Endothelial cell of umbilical vein (primary cell): ENCODE results near the gene EDRF1. TPM values are rescaled to one million over a fixed set of nuclear protein-coding genes. Genes with fewer than 3 reads are reported as not detected.

Experiments
- BruUV-seq: library from RNA; stranded (reverse); fragments of 400-500 nt; replicated peaks from 2 replicates; lab custom pipeline; 2021; lab: Mats Ljungman, UMichigan
- CTCF ChIA-PET: fragments of 300-600, 350-600 bp; sonication (Branson Sonifier 250); formaldehyde crosslinking; loops from one replicate; lab custom pipeline; 2021; ENCODE audit warnings: antibody characterized with exemption, inconsistent platforms; lab: Charles Lee
- POLR2A ChIA-PET: fragments of 300-600, 350-600 bp; sonication (Branson Sonifier 250); formaldehyde crosslinking; loops from one replicate; lab custom pipeline; 2021; ENCODE audit warnings: antibody characterized with exemption, inconsistent platforms; lab: Charles Lee
- DNase-seq: peaks from one replicate; pipeline ENCODE4 v3.0.0-alpha.2; 2011; ENCODE audit warnings: low read depth, low spot score
- FAIRE-seq: peaks from 2 replicates; lab custom pipeline; 2011; peaks lifted over from hg19 to GRCh38; lab: Jason Lieb, UNC
- H2AFZ ChIP-seq: 2 replicates; pipeline ENCODE4 v1.6.0; 2012; ENCODE audit warnings: low read depth, low read length, control low read depth, inconsistent platforms
- H3K27ac ChIP-seq: 2 replicates; pipeline ENCODE4 v1.5.1; 2011; ENCODE audit warnings: low read depth, mild to moderate bottlenecking, control low read depth, low read length, moderate library complexity; ENCODE audit not compliant: insufficient read depth
- H3K27me3 ChIP-seq, 2 experiments: 2 replicates each; pipeline versions ENCODE4 v1.6.0 to v1.6.1; 2011; ENCODE audit warnings: low read length in 2 of 2, mixed read lengths in 1 of 2; ENCODE audit not compliant: control insufficient read depth in 2 of 2, insufficient read depth in 2 of 2
- H3K36me3 ChIP-seq, 2 experiments: 2 replicates in 1 of 2; 3 replicates in 1 of 2; pipeline ENCODE4 v1.5.1; 2011; ENCODE audit warnings: low read length in 2 of 2, mild to moderate bottlenecking in 1 of 2, moderate library complexity in 1 of 2; ENCODE audit not compliant: control insufficient read depth in 2 of 2, insufficient read depth in 2 of 2; ENCODE audit errors: extremely low read depth in 1 of 2
- H3K4me1 ChIP-seq: 3 replicates; pipeline ENCODE4 v1.5.1; 2011; ENCODE audit warnings: mild to moderate bottlenecking, low read length; ENCODE audit not compliant: control insufficient read depth, insufficient read depth; ENCODE audit errors: extremely low read depth
- H3K4me2 ChIP-seq: 2 replicates; pipeline ENCODE4 v1.6.1; 2011; ENCODE audit warnings: low read length, control low read depth, mixed read lengths; ENCODE audit not compliant: insufficient read depth
- H3K4me3 ChIP-seq, 3 experiments: fragments of 200-600 bp in 1 of 3; sonication (generic), shearing (Covaris generic) in 1 of 3; replicated peaks in 1 of 3; 2 replicates each; pipeline ENCODE4 v1.5.1; 2011 to 2016; ENCODE audit warnings: control low read depth in 3 of 3, low read length in 3 of 3, mild to moderate bottlenecking in 2 of 3, inconsistent platforms in 1 of 3, low read depth in 1 of 3, moderate library complexity in 1 of 3; ENCODE audit not compliant: insufficient read depth in 1 of 3
- H3K79me2 ChIP-seq: 2 replicates; pipeline ENCODE4 v1.6.0; 2012; ENCODE audit warnings: low read length, inconsistent platforms; ENCODE audit not compliant: control insufficient read depth, insufficient read depth
- H3K9ac ChIP-seq: replicated peaks from 2 replicates; pipeline ENCODE3; 2011; ENCODE audit warnings: low read length, control low read depth; ENCODE audit not compliant: insufficient read depth; ENCODE audit errors: extremely low read depth
- H3K9me1 ChIP-seq: replicated peaks from 3 replicates; pipeline ENCODE4 v1.6.0; 2011; ENCODE audit warnings: mild to moderate bottlenecking, low read length; ENCODE audit not compliant: control insufficient read depth, insufficient read depth; ENCODE audit errors: extremely low read depth
- H3K9me3 ChIP-seq: replicated peaks from 2 replicates; pipeline ENCODE4 v1.5.1; 2012; ENCODE audit warnings: low read length, inconsistent platforms; ENCODE audit not compliant: control insufficient read depth, insufficient read depth
- H4K20me1 ChIP-seq: replicated peaks from 2 replicates; pipeline ENCODE3; 2011; ENCODE audit warnings: mild to moderate bottlenecking, low read length; ENCODE audit not compliant: control insufficient read depth, insufficient read depth; ENCODE audit errors: extremely low read depth
- CTCF ChIP-seq, 2 donors: IDR thresholded peaks; 1 replicate in 1 of 2; 2 replicates in 1 of 2; pipeline ENCODE4 v1.5.1; 2011; ENCODE audit warnings: low read length in 2 of 2, mild to moderate bottlenecking in 2 of 2, moderate library complexity in 2 of 2, control low read depth in 1 of 2, inconsistent platforms in 1 of 2, low read depth in 1 of 2; ENCODE audit not compliant: insufficient read depth in 1 of 2; ENCODE audit errors: extremely low read depth in 1 of 2
- EZH2 ChIP-seq: IDR thresholded peaks from 2 replicates; pipeline ENCODE4 v1.6.1; 2012; ENCODE audit warnings: borderline replicate concordance, low read depth, mild to moderate bottlenecking, moderate library complexity, low read length, inconsistent platforms; ENCODE audit not compliant: severe bottlenecking
- FOS ChIP-seq: IDR thresholded peaks from 2 replicates; pipeline ENCODE4 v1.6.1; 2011; ENCODE audit warnings: mild to moderate bottlenecking, low read length, moderate library complexity, borderline replicate concordance; ENCODE audit not compliant: insufficient read depth
- GATA2 ChIP-seq: IDR thresholded peaks from 2 replicates; pipeline ENCODE4 v1.7.0; 2011; ENCODE audit warnings: low read depth, mild to moderate bottlenecking, moderate library complexity, mixed read lengths, low read length; ENCODE audit not compliant: insufficient read length, insufficient read depth
- JUN ChIP-seq: IDR thresholded peaks from 2 replicates; pipeline ENCODE4 v1.6.1; 2011; ENCODE audit warnings: borderline replicate concordance, low read depth; ENCODE audit not compliant: insufficient read length, insufficient read depth
- MAX ChIP-seq: IDR thresholded peaks from 2 replicates; pipeline ENCODE4 v1.6.1; 2011; ENCODE audit not compliant: insufficient read depth, insufficient read length
- MYC ChIP-seq: IDR thresholded peaks from one replicate; pipeline ENCODE4 v1.6.1; 2011; ENCODE audit warnings: mild to moderate bottlenecking, low read depth, low read length
- POLR2A ChIP-seq: IDR thresholded peaks from 2 replicates; pipeline ENCODE4 v1.6.1; 2012; ENCODE audit warnings: low read depth, mild to moderate bottlenecking, control low read depth, low read length
- POLR2AphosphoS5 ChIP-seq: IDR thresholded peaks from 2 replicates; pipeline ENCODE4 v1.6.1; 2012; ENCODE audit warnings: low read depth, mild to moderate bottlenecking, control low read depth, low read length, moderate library complexity; ENCODE audit not compliant: insufficient read depth
- dilution Hi-C: fragments of 300-500 bp; cut with MboI; formaldehyde crosslinking; loops from one replicate; pipeline ENCODE4 v1.15.0; 2019; ENCODE audit warnings: low sequenced_read_pairs; ENCODE audit not compliant: extremely low pct_ligation_motif_present
- intact Hi-C: fragments of 100-400 bp; cut with micrococcal nuclease; formaldehyde crosslinking; loops from one replicate; pipeline ENCODE4 v1.10.0; 2022
- polyA plus RNA-seq, 4 experiments: library from polyadenylated mRNA; depleted of rRNA in 3 of 4; stranded (reverse) in 3 of 4; unstranded in 1 of 4; fragments of >200 nt; gene quantifications; 2 replicates each; pipeline versions ENCODE4 v1.2.1 to v1.2.3, GENCODE V29; 2011 to 2012; ENCODE audit warnings: missing spikeins in 1 of 4
- total RNA-seq: library from RNA; stranded (reverse); gene quantifications from 2 replicates; pipeline ENCODE4 v1.2.3, GENCODE V29; 2021

The EDRF1 gene
- total and polyA plus RNA-seq, 2 donors (not counting 3 experiments of a cell fraction or from before 2014, with no cell fraction given) = 11.6 to 27.8 TPM

GRCh38 chr10:125756853-125757487, 37.5 kb downstream of the EDRF1 start:
- Histone ChIP-seq H4K20me1 (no peaks in the 10 kb centered on the region), H3K9me3 (no peaks in the 10 kb centered on the region), H3K27me3 (no peaks in the 10 kb centered on the region), H3K4me2 (no peak overlapping the region), H3K4me3 (no peak overlapping the region), H3K9me1 (no peaks in the 10 kb centered on the region), H3K4me1 (peaks cover 13% of the 10 kb centered on the region), H3K27ac (no peak overlapping the region), H2AFZ (no peak overlapping the region), H3K79me2 (no peaks in the 10 kb centered on the region), H3K9ac (no peak overlapping the region), H3K36me3 (peaks cover 11 to 14% of the 10 kb centered on the region in 2 experiments)
- DNase-seq (peak; percentile 24), FAIRE-seq (no peak)
- ChIA-PET POLR2A (no interaction called here), CTCF (no interaction called here)
- intact Hi-C loops = no loop called here
- no TSS peak for BruUV-seq
- dilution Hi-C loops = no loop called here
- TF ChIP-seq EZH2 (no peak), CTCF (IDR thresholded peaks at IDR 0.05; ENCODE audit: extremely low read depth in 1 of 2, insufficient read depth in 1 of 2, low read depth in 1 of 2, low read length in 2 of 2) (no peak), POLR2A (no peak), MYC (no peak), FOS (no peak), POLR2AphosphoS5 (no peak), JUN (no peak), MAX (no peak), GATA2 (no peak)
